NCI-H2171 (cell line): Measurements from ENCODE around the gene DCAF10.
"Not testable (repeated sequence)": the region's sequence is repeated elsewhere in the genome, so short reads cannot be mapped to it uniquely, and the experiment has no call there.

Source experiments
- DNase-seq: peaks from one replicate; lab custom pipeline; 2025; lab: John Stamatoyannopoulos, UW

The DCAF10 gene

GRCh38 chr9:37908698-37909186 lies 108.1 kb downstream of the DCAF10 start:
- no peak for DNase-seq

DNA sequence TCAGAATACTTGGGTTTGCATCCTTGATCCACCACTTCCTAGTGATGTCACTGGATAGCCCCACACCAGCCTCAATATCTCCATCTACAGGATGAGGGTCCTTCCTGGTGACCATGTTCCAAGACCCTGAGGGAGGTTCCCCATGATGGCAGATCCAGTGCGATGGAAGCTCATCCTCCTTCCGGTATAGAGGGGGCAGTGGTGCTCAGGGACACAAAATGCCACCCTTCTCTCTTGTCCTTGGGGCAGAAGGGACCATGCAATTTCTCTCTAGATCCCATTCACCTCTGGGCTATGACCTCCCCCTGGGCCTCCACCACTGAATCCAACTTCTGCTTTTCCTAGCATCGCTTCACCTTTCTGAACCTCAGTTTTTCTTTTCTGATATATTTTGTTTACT lies 108.7 kb downstream of the DCAF10 start:
- DNase-seq, result no peak

GRCh38 chr9:37909836-37910235 lies 109.2 kb downstream of the DCAF10 start:
- DNase-seq, result not testable (repeated sequence)

DNA sequence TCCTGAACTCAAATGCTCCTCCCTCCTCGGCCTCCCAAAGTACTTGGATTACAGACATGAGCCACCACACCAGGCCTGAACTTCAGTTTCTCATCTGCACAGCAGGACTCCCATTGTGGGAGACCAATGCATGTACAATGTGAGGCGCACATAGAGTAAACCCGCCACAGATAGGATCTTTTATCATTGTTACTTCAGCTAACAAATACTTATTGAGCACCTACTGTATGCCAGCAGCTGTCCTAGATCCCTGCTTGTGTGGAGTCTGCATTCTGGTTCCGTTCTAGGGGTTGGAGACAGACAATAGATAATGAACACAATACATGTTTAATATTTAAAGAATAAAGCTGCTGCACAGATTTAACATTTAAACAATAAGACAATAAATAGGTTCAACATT lies 109.7 kb downstream of the DCAF10 start:
- DNase-seq, result no peak

DNA sequence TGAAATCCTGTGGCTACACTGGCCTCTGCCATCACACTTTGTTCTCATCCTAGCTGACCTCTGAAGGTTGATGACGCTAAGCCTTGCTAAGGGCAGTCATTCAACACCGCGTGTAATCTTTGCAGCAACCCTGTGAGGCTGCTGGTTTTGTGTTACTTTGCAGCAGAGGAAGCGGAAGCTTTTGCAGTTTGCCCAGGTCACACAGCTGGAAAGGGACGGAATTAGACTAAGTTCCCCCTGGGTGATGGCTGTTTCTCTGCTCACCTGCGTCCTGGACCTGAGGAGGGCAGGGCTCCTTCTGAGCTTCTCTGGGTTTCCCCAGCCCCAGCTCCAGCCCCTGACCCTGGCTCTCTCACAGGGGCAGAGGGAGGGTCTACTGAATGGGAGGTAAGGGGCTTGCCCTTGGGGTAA lies 110.7 kb downstream of the DCAF10 start:
- no peak for DNase-seq

- DNase-seq, result peak; percentile 33
Measured at GRCh38 chr9:37913480-37914153, 113.0 kb downstream of the DCAF10 start.

- no peak for DNase-seq
Measured at GRCh38 chr9:37914154-37914551, 113.6 kb downstream of the DCAF10 start.

DNA sequence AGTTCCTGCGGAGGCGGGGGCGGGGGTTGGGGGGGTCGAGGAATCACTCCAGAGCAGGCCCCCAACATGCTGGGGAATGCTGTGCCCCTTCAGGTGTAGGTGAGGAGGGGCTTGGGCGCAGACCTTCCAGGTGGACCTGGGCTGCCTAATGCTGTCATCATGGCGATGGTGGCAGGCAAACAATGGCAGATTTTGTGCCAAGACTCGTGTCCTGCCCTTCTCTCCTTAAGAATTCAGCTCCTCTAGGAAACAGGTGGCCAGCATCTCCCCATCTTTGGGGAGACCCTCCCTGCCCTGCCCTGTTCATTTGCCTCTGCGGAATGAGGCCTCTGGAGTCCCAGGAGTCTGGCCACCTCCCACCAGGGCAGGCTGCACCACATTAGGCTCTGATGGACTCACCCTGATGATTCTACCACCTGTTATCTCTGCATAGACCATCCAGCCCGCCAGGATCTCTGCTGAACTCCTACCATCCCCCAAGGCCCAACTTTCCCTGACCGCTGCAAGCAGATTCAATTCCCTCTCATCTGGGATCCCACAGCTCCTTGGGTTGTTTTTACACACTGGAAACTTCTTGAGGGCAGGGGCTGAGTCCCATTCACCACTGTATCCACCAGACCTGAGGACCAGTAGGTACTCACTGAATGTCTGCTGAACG lies 114.2 kb downstream of the DCAF10 start:
- DNase-seq, result no peak

DNA sequence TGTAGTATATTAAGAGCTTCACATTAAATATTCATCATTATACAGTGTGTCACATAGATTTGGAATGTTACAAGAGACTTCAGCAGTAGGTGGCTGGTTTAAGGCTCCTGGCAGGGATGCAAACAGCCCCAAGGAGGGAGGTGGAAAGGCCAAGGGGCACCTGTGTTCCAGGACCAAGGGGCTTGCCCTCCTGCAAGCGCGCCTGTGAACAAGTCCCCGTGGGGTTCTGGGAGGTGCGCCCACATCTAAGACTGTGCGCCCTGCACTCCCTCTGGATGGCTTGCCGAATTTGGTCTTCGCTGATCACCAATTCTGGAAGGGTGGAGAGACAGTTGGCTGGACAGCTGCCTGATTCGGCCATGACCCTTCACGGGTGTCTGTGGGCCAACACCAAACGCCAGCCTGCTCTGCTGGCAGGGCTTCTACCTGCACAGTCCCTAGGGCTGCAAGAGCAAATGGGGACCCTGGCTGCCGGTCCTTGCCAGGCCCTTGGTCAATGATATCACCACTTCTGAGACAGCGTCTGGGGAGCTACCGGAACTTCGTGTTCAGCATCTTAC lies 115.4 kb downstream of the DCAF10 start:
- DNase-seq, result no peak

DNA sequence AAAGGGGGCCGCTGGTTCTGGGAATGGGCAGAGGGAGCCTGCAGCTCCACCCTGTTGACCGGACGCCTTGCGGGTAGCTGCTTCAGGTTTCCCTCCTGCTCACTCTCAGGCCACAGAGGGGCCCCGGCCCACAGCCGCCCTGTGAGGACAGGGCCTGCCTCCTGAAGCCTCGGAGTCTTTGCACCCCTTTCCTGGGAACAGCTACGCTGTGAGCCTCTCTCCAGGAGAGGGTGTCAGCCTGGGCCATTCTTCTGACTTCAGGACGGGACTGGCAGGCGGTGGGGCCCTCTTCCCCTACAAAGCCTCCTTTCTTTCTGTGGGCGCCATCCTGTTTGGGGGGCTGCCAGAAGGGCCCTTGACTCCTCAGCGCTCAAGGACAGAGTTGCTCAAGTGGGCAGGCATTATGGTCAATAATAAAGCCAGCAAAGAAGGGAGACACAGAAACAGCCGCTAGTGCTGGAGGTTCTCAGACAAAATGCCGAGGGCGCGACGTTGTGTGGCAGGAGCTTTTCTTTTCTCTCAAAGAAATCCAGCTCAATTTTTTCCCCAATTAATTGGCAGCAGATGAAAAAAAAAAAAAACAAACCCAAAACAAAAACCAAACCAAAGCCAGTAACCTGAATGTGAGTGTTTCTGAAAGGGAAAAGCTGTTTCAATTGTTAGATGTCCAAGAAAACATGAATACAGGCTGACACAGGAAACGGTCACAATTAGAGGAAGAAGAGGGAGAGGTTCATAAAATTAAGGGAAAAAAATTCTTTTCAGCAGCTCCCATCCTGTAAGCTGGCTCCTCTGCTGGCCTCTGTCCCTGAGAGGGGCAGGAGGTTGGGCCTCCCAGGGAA lies 116.1 kb downstream of the DCAF10 start:
- no peak for DNase-seq
